Measurements from ENCODE around the gene ATXN7L1. TPM values are rescaled to one million over a fixed set of nuclear protein-coding genes. Genes with fewer than 3 reads are reported as not detected.
"Not testable (repeated sequence)": the region's sequence is repeated elsewhere in the genome, so short reads cannot be mapped to it uniquely, and the experiment has no call there.

Gene ATXN7L1
- total RNA-seq, 6 experiments from 2014 or later = 7.1 to 15.7 (median 11.0) TPM

DNA sequence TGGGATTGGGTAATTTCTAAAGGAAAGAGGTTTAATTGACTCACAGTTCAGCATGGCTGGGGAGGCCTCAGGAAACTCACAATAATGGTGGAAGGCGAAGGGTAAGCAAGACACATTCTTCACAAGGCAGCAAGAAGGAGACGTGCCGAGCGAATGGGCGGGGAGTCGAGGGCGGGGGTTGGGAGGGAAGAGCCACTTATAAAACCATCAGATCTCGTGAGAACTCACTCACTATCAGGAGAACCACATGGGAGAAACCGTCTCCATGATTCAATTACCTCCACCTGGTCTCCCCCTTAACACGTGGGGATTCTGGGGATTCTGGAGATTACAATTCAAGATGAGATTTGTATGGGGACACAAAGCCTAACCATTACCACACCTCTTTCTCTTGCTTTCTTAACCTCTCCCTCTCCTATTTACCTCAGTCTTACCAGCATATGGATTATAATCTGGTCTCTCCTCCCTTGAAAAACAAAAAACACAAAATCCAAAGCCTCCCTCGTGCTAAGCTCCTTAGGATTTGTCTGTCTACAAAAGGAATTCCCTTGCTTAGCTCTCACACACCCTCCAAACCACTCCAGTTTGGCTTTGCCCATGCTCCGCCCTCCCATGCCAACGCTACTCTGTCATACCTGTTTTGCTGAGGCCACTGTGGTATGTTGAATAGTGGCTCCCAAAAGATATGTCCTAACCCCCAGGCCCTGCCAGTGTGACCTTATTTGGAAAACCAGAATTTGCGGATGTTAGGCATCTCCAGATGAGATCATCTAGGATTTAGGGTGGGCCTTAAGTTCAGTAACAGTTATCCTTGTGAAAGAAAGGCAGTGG lies 275.5 kb downstream of the ATXN7L1 start:
- TF ChIP-seq CTCF (IDR thresholded peaks at IDR 0.05) = no peak
- no peak for TF ChIP-seq POLR2A (IDR thresholded peaks at IDR 0.05)
- H3K9me3 ChIP-seq = no peaks in the 10 kb centered on the region
- H3K4me3 ChIP-seq = no peak overlapping the region
- H3K27ac ChIP-seq = no peak overlapping the region
- ATAC-seq (no peak), DNase-seq (no peak)
- H3K27me3 ChIP-seq = no peaks in the 10 kb centered on the region
- no peaks in the 10 kb centered on the region for H3K36me3 ChIP-seq
- no peaks in the 10 kb centered on the region for H3K4me1 ChIP-seq
- 66% methylated on average over 12 of the region's 14 CpGs for WGBS (ENCODE audit: insufficient coverage, low coverage, low lambda C conversion rate, missing lambda C conversion rate)
- intact Hi-C loops (cut with DNase I) = no loop called here

DNA sequence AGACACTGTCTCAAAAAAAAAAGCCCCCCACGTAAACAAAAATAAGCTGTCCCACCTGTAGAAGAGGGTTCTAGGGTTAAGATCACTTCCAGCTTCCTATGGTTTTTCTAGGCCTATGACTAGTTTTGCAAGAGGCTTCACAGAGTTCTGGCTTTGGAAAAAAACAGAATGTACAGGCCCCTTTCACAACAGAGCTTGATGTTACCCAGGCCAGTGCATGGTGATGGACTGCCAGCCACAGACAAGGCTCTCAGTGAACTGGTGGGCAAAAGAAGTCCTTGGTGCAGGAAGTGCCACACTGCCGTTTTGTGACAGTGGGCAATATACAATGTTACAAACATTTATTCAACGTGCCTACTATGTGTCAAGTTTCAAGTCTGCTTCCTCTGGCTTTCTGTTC lies 276.8 kb downstream of the ATXN7L1 start:
- intact Hi-C loops (cut with DNase I) = no loop called here
- Histone ChIP-seq H3K27me3 (no peaks in the 10 kb centered on the region), H3K27ac (no peak overlapping the region), H3K4me1 (no peaks in the 10 kb centered on the region), H3K9me3 (no peaks in the 10 kb centered on the region), H3K36me3 (no peaks in the 10 kb centered on the region), H3K4me3 (no peak overlapping the region)
- 56% methylated on average over 3 of the region's 3 CpGs for WGBS (ENCODE audit: insufficient coverage, low coverage, low lambda C conversion rate, missing lambda C conversion rate)
- TF ChIP-seq POLR2A (IDR thresholded peaks at IDR 0.05) = no peak
- TF ChIP-seq CTCF (IDR thresholded peaks at IDR 0.05) = no peak
- DNase-seq (no peak), ATAC-seq (no peak)

DNA sequence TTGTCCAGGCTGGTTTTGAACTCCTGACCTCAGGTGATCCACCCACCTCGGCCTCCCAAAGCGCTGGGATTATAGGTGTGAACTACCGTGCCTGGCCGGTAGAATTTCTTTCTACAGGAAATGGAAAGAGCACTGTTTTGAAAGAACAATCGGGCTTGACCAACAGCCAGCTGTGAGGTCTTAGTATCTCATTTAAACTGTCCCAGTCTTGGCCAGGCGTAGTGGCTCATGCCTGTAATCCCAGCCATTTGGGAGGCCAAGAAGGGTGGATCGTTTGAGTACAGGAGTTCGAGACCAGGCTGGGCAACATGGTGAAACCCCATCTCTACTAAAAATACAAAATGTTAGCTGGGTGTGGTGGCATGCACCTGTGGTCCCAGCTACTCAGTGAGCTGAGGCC lies 277.3 kb downstream of the ATXN7L1 start:
- H3K27me3 ChIP-seq; H3K9me3 ChIP-seq; DNase-seq; ATAC-seq; H3K36me3 ChIP-seq; H3K4me3 ChIP-seq; intact Hi-C loops (cut with DNase I); H3K4me1 ChIP-seq; H3K27ac ChIP-seq: not testable (repeated sequence)
- 48% methylated on average over 2 of the region's 8 CpGs for WGBS (ENCODE audit: insufficient coverage, low coverage, low lambda C conversion rate, missing lambda C conversion rate)

- intact Hi-C loops (cut with DNase I) = no loop called here
- no peaks in the 10 kb centered on the region for H3K36me3 ChIP-seq
- WGBS (ENCODE audit: insufficient coverage, low coverage, low lambda C conversion rate, missing lambda C conversion rate) = 58% methylated on average over 4 of the region's 4 CpGs
- H3K27me3 ChIP-seq = no peaks in the 10 kb centered on the region
- no peak overlapping the region for H3K4me3 ChIP-seq
- ATAC-seq (no peak), DNase-seq (no peak)
- no peak overlapping the region for H3K27ac ChIP-seq
- H3K4me1 ChIP-seq = peaks cover 0 to 4% (median 0%) of the 10 kb centered on the region in 4 donors
- no peak for TF ChIP-seq CTCF (IDR thresholded peaks at IDR 0.05)
- TF ChIP-seq POLR2A (IDR thresholded peaks at IDR 0.05) = no peak
- no peaks in the 10 kb centered on the region for H3K9me3 ChIP-seq
Measured at GRCh38 chr7:105596866-105597265, 279.5 kb downstream of the ATXN7L1 start.

- WGBS (ENCODE audit: insufficient coverage, low coverage, low lambda C conversion rate, missing lambda C conversion rate) = 22% methylated on average over 3 of the region's 3 CpGs
- intact Hi-C loops (cut with DNase I) = no loop called here
- DNase-seq = peak; percentile 29 to 68 (median 65)
Measured at GRCh38 chr7:105594034-105594433, 282.4 kb downstream of the ATXN7L1 start.

More at GRCh38 chr7:105594034-105594433, 282.4 kb downstream of the ATXN7L1 start:
- Histone ChIP-seq H3K4me1 (peaks cover 0 to 4% (median 0%) of the 10 kb centered on the region in 4 donors), H3K27ac (no peak overlapping the region), H3K4me3 (no peak overlapping the region), H3K9me3 (no peaks in the 10 kb centered on the region), H3K27me3 (no peaks in the 10 kb centered on the region), H3K36me3 (no peaks in the 10 kb centered on the region)
- no peak for TF ChIP-seq POLR2A (IDR thresholded peaks at IDR 0.05)
- peak in 1 of 4 donors; percentile 4 for TF ChIP-seq CTCF (IDR thresholded peaks at IDR 0.05)
- peak; percentile 72 to 87 (median 74) for ATAC-seq
